NOMO-1 treated with dmso at 0.1 percent for 144 hours (cell line): ENCODE measurements around the gene CPNE6.
"Not testable (repeated sequence)": the region's sequence is repeated elsewhere in the genome, so short reads cannot be mapped to it uniquely, and the experiment has no call there.

ENCODE experiments used
- DNase-seq: peaks from one replicate; lab custom pipeline; 2025; ENCODE audit not compliant: unreplicated experiment; lab: John Stamatoyannopoulos, UW

The CPNE6 gene

DNA sequence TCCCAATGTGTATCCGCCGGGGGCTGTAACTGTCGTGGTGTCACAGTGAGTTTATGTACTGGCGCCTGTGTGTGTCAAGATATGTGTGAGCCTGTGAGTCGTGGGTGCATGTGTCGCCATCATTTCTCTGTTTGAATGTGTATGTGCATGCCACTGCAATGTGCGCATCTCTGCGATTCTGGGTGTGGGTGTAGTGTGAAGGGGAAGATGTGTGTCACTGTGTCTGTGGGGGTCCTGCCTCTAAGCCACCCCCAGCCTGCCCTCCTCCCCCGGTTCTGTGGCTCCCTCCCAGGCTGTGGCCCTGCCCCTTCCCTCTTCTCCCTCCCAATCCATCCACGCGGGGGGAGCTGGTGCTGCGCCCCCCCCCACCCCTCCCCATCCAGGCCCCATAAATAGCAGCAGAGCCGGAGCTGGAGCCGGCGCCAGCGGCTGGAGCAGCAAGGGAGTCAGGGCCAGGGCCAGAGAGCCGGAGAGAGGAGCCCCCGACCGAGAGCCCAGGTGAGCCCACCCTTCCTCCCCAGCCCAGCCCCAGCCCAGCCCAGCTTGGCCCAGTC is at the start of gene CPNE6:
CPNE6 (plus strand) TSS at position 419 of the 554 bp plus-strand sequence. CDS start 1,375 bp downstream, outside the sequence.
- no peak for DNase-seq

DNA sequence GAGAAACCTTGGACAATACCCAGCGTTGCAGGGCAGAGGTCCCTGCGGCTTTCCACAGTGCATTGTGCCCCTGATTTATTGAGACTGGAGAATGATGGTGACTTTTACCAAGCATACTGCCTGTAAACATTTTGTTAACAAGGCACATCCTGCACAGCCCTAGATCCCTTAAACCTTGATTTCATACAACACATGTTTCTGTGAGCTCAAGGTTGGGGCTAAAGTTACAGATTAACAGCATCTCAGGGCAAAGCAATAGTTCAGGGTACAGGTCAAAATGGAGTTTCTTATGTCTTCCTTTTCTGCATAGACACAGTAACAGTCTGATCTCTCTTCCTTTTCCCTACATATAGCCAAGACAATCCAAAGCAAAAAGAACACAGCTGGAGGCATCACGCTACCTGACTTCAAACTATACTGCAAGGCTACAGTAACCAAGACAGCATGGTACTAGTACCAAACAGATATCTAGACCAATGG is 46.4 kb upstream of the CPNE6 start:
- DNase-seq = not testable (repeated sequence)

DNA sequence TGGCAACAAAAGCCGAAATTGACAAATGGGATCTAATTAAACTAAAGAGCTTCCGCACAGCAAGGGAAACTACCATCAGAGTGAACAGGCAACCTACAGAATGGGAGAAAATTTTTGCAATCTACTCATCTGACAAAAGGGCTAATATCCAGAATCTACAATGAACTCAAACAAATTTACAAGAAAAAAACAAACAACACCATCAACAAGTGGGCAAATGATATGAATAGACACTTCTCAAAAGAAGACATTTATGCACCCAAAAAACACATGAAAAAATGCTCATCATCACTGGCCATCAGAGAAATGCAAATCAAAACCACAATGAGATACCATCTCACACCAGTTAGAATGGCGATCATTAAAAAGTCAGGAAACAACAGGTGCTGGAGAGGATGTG is 41.7 kb upstream of the CPNE6 start:
- DNase-seq = not testable (repeated sequence)

DNA sequence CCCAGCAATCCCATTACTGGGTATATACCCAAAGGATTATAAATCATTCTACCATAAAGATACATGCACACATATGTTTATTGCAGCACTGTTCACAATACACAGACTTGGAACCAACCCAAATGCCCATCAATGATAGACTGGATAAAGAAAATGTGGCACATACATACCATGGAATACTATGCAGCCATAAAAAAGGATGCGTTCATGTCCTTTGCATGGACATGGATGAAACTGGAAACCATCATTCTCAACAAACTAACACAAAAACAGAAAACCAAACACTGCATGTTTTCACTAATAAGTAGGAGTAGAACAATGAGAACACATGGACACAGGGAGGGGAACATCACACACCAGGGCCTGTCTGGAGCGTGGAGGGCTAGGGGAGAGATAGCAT is 40.0 kb upstream of the CPNE6 start:
- DNase-seq = not testable (repeated sequence)

DNA sequence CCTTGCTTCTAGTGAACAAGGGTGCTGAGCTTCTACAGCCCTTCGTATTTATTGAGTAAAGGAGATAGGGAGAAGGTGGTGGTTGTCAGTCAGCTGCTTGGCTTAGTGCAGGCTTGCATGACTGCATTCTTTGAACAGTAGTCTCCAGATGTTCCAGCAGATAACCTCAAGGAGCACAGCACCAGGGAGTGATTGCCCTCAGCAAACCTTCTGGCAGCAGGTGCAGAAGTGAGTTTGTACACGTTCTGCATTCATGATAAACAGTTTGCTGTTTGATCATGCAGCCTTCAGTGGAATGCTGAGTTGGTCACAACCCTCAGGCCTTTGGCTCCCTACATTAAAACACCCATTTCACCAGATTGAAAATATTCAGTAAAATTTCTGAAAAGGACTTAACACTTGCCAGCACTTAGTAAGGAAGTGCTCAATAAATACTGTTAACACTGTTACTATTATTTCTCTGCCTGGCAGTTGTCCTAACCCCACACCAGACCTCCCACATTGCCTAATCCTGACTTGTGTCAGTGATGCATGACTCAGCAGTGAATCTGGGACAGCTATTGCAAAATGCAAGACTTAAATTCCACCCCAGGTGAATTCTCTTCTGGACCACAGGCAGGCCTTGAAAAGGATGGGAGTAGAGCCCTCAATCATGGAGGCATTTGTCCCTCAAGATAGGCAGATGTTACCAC is 38.5 kb upstream of the CPNE6 start:
- peak; percentile 61 for DNase-seq

DNA sequence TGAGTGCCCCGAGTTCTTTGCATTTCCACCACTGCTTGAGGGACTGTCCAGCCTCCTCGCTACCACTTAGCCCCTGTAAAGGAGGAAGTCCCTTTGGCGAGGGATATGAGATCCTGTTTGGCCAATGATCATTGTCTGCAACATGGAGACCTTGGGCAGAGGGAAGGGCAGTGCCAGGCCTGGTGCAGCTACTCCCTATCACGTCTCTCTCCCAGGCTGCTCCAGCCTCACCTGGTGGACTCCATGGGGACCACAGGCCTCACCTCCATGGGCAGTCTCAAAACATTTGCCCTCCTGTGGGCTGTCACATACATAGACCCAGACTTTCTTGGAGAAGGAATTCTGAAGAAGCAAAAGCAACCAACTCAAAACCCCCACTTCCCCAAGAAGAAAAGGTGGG is 35.6 kb upstream of the CPNE6 start:
- not testable (repeated sequence) for DNase-seq

DNA sequence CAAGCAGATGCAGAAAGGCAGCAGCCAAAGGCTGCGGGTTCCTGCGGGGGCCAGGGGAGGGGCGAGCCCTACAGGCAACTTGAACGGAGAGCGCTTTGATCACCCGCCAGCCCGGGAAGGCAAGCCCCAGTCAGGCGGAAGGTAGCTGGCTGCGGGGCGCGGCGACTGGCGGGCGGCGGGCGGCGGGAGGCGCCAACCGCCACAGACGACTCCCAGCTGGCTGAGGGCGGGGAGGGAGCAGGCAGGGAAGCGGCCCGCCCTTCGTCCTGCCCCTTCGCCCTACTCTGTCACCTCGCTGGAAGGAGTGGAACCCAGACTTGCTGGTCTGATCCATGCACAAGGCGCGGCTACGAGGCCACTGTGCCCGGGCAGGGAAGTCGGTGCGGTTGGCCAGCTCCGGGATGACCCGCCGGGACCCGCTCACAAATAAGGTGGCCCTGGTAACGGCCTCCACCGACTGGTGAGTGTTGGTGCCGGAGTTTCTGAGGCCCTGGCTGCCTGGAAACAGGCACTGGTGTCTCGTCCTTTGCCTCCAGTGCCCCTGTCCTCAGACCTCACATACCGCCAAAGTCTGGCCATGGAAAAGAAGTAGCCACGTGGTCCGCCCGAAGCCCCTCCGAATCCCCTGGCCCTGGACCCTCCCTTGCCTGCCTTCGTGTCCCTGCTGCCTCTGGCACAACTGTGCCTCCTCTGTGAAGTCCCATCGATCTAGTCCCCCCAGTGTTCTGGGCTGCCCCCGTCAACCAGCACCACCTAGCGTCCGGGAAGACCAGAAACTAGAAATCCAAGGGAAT is 35.0 kb upstream of the CPNE6 start:
- peak; percentile 68 for DNase-seq

DNA sequence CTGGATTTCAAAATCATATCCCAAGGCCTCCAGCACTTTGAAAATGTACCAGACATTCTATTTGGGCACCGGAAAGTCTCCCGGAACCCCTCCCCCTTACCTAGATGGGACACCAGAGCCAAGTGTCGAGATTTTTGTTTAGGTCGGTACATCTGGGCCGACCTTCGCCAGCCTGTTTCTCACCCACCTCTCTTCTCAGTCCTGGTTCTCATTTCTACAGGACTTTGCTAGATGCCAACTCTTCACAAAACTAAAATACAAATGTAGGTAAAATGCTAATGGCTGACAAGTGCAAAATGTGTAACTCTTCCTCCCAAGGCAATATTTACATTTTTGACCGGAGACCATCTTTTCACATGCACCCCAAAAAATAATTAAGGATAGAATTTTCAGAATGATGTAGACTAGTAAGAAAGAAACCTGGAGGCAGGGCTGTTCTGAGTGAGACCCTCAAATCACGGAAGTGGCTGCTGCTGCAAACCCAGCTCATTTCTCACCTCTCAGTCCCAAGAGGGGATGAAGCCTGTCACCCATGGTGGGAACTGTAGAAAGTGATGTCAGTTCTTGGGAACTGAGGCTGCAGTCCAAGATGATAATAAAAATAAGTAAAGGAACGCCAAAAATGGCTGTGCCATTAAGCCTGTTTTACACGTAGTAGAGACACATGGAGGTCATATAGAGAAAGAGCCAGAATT is 34.3 kb upstream of the CPNE6 start:
- not testable (repeated sequence) for DNase-seq

DNA sequence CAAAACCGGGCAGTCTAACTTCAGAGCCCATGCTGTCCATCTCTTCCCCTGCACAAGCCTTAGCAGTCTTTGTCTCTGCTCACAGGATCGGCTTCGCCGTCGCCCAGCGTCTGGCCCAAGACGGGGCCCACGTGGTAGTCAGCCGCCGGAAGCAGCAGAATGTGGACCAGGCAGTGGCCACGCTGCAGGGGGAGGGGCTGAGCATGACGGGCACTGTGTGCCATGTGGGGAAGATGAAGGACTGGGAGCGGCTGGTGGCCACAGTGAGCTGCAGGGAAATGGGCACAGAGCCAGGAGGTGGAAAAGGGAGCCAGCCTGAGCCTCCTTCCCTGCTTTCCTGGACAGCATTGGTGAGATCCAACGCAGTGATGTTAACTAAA is 33.7 kb upstream of the CPNE6 start:
- no peak for DNase-seq

DNA sequence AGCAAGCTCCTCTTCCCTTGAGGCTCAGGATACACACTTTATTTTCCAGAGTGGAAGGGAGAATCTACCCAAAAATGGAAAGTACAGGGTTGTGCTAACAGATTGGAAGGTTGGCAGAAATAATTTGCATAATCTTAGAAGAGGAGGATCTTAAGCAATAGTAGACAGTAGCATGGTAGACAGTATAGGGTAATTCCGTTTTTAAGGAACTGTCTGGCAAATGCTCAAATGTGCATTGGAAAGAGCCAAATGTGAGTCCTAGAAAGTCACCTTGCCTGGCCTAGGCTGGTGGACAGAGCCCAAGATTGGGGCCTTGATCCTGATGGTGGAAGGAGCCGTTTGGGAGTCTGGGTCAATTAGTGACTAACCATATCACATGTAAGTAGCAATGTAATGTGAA is 32.7 kb upstream of the CPNE6 start:
- DNase-seq = no peak

DNA sequence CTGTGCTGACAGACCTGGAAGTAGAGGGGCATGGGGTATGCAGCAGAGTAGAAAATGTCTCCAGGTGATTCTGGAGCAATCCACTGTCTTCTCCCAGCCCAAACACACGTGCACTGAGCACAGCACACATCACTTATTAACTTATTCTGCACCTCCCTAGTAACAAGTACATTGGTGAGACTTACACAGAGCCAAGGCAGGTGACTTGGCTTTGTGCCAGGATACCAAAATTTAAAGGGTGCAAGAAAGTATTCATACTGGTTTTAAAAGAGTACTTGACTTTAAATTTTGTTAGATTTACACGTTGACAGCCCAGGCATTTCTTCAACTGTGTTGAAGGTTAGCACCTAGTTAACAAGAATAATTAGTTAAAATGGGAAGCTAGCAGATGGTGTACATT is 30.7 kb upstream of the CPNE6 start:
- no peak for DNase-seq

DNA sequence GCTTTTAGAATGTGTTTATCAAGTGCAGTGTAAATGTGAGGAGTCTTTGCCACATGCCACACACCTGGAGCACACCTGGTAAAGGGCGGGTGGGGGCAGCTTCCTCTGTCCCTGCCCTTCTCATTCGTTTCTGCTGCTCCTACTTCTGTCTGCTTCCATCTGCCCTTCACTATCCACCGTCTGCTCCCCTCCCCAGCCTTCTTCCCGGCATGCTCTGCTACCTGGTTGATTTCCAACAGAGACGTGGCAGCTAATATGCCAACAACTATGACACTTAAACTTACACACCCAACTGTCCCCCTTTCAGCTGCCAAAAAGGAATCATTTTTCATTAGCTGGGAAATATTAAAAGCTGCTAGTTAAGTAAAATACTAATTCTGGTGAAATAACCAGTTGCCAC is 28.6 kb upstream of the CPNE6 start:
- no peak for DNase-seq

DNA sequence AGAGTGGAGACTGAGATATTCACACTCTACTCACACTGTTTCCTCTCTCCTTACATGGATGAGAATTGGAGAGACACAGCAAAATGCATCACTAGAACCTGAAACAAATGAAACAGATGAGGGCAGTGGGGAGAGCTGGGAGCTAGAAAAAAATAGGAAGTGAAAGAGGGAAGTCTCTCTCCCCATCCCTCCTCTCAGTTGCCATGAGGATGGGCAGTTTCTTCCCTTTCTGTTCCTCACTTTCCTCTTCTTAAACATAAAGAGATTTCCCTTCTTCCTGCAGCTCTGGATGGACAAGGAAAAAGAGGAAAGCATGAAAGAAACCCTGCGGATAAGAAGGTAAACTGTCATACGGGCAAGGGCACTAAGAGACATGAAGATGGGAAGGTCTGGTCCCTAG is 22.4 kb upstream of the CPNE6 start:
- DNase-seq = not testable (repeated sequence)

DNA sequence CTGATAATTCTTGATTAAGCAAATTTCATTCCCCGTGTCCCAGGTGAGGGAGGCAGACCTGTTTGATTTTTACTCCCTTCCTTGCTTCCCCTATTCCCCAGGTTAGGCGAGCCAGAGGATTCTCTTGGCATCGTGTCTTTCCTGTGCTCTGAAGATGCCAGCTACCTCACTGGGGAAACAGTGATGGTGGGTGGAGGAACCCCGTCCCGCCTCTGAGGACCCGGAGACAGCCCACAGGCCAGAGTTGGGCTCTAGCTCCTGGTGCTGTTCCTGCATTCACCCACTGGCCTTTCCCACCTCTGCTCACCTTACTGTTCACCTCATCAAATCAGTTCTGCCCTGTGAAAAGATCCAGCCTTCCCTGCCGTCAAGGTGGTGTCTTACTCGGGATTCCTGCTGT is 20.6 kb upstream of the CPNE6 start:
- not testable (repeated sequence) for DNase-seq

DNA sequence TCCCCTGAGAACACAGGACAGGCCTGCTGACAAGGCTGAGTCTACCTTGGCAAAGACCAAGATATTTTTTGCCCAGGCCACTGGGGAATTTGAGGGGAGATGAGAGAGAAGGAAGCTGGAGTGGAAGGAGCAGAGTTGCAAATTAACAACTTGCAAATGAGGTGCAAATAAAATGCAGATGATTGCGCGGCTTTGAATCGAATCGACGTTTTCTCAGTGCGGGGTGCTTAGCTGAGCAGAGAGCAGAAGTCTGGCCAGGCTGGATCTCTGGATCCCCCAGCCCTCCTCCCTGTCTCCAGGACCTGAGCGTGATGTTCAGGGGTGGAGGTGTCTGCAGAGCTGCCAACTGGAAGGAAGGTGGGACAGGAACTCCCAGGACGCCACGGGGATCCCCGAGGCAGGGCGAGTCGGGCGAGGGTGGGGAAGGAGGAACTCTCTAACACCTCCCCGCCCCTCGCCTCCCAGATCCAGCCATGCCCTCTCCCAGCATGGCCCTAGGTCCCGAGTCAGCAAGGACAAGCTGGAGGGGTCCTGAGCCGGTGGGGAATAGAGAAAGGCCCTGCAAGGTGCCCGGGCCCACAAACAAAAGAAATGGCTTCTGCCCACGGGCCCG is 20.1 kb upstream of the CPNE6 start:
- DNase-seq = no peak

DNA sequence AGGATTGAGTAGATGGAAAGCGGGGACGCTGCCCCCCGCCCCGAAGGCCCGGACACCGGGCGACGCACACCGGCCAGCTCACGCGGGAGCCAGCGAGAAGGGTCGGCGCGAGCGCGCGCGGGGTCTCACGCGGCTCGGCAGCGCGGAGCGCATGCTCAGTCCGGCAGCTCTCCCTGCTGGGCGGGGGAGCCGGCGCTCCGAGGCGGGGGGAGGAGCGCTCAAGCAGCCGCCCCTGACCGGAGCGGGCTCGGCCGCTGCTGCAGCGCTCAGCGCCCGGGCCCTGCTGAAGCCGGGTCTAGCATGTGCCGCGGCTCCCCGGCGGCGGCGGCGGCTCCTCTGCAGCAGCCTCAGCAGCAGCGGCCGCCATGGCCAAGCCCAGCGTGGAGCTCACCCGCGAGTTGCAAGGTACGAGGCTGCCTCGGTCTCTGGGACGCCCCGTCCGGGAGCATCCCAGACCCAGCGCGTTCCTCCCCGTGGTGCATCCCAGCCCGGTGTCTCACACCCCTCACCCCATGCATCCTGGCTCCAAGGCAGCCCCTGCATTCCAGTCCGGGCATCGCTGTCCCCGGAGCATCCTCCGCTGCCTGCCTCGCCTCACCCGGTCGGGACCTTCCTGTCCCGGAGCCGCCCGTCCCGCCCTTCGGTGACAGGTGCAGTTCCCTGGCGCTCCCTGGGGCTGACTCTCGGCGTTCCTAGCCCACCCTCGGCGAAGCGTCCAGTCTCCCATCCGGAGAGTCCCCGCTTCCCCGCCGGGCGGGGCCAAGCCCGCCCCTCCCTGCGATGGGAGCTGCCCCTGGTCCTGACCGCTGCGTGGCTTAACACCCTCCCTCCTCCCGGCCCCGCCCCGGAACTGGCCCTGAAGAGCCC is 19.3 kb upstream of the CPNE6 start, which contains the start of gene CARMIL3:
CARMIL3 (plus strand) TSS at position 221 of the 867 bp plus-strand sequence; CDS start at position 366, 145 bp downstream.
- DNase-seq = no peak

DNA sequence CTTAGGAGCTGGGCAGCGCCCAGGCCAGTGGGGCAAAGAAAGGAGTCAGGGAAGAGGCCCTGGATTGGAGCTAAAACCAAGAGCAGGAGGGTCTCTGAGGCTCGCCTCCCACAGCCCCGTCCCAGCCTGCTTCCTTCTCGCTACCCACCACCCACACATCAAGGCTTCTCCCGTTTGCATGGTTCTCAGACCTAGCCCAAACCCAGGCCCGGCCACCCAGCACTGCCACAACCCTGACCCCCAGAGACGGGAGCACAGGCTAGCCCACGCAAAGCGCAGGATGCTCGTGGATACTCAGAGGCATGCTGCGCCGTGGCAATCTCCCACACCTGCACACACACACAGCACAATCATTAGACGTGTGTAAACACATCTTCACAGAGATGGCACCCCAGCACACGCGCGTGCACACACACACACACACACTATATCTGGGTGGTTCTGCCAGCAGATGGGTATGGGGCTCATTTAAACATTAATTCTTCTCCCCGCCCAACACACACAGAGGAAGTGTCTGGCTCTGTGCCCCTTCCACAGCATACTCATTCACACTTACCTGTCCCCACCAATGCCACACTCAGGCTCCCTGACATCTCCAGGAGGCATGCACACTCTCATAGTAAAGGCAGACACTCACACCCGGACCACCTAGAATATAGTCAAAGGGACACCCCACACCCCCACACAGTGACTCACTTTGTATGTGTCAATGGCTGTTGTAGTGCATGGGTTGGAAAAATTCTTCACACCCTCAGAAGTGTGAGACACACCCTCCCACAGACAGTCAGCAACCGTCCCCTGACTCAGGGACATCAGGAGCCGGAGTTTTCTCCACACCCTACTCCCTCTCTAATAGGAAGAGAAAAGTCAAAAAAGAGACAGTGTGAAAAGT is 18.5 kb upstream of the CPNE6 start:
- DNase-seq = no peak

DNA sequence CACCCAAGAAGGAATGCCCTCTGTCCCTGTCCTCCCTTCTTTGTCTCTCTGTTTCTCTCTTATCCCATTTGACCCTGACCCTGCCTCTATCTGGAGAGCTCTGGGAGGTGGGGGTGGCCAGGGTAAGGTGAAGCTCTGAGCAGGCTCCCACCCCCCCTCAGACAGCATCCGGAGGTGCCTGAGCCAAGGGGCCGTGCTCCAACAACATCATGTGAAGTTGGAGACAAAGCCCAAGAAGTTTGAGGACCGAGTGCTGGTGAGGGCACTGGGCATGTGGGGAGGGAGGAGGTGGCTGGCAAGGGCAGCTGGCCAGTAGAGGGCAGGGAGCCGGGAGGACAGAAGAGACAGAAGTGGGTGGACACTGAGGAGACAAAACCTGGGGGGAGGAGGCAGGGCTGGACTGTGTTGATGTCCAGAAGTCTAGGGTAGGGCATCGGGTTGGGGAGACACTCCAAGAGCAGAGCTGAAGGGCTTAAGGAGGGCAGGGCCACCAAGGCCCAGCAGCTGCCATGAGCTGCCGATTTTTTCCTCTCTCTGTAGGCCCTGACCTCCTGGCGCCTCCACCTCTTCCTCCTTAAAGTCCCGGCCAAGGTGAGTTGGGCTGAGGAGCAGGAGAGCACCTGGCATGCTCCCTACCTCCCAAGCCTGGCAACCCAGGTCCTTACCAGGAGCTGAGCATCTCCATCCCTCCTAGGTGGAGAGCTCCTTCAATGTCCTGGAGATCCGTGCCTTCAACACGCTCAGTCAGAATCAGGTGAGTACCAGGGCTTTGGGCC is 17.6 kb upstream of the CPNE6 start:
- DNase-seq = no peak
